Measurements from ENCODE around the gene PAQR3. TPM values are rescaled to one million over a fixed set of nuclear protein-coding genes. Genes with fewer than 3 reads are reported as not detected.
"Not testable (repeated sequence)": the region's sequence is repeated elsewhere in the genome, so short reads cannot be mapped to it uniquely, and the experiment has no call there.

PAQR3 gene
- total RNA-seq, 4 donors from 2014 or later: 15.3 to 33.2 (median 22.8) TPM

DNA sequence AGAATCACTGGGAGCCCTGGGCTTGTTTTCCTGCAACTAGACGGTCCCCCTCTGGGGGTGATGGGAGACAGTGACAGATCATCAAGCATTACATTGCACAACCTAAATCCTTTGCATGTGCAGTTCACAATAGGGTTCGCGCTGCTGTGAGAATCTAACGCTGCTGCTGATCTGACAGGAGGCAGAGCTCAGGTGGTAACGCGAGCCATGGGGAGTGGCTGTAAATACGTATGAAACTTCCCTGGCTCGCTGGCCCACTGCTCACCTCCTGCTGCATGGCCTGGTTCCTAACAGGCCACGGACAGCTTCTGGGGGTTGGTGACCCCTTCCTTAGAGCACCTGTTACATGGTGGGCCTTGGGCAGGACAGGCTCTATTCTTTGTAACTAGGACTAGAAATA is 10.4 kb downstream of the PAQR3 start:
- TF ChIP-seq POLR2A (IDR thresholded peaks at IDR 0.05) (no peak), EP300 (IDR thresholded peaks at IDR 0.05) (no peak), POLR2AphosphoS5 (IDR thresholded peaks at IDR 0.05) (no peak)
- TF ChIP-seq, protein P1, sequence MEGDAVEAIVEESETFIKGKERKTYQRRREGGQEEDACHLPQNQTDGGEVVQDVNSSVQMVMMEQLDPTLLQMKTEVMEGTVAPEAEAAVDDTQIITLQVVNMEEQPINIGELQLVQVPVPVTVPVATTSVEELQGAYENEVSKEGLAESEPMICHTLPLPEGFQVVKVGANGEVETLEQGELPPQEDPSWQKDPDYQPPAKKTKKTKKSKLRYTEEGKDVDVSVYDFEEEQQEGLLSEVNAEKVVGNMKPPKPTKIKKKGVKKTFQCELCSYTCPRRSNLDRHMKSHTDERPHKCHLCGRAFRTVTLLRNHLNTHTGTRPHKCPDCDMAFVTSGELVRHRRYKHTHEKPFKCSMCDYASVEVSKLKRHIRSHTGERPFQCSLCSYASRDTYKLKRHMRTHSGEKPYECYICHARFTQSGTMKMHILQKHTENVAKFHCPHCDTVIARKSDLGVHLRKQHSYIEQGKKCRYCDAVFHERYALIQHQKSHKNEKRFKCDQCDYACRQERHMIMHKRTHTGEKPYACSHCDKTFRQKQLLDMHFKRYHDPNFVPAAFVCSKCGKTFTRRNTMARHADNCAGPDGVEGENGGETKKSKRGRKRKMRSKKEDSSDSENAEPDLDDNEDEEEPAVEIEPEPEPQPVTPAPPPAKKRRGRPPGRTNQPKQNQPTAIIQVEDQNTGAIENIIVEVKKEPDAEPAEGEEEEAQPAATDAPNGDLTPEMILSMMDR (IDR thresholded peaks at IDR 0.05): no peak
- 95% methylated on average over 9 of the region's 9 CpGs for WGBS

GRCh38 chr4:78926826-78927225 is 12.4 kb downstream of the PAQR3 start:
- no peaks in the 10 kb centered on the region for H3K9me3 ChIP-seq
- H3K4me3 ChIP-seq: no peak overlapping the region
- H3K27ac ChIP-seq: no peak overlapping the region
- TF ChIP-seq EP300 (IDR thresholded peaks at IDR 0.05) (no peak), POLR2AphosphoS5 (IDR thresholded peaks at IDR 0.05) (no peak), POLR2A (IDR thresholded peaks at IDR 0.05) (no peak)
- TF ChIP-seq, protein P1 (IDR thresholded peaks at IDR 0.05): no peak
- H3K27me3 ChIP-seq: no peaks in the 10 kb centered on the region
- H3K4me1 ChIP-seq: no peaks in the 10 kb centered on the region
- H3K36me3 ChIP-seq: peaks cover 61% of the 10 kb centered on the region
- 63% methylated on average over 1 of the region's 1 CpG for WGBS
- no peak for DNase-seq (ENCODE audit: low spot score in 2 of 2)

More for the DNA sequence above, 10.4 kb downstream of the PAQR3 start:
- Histone ChIP-seq H3K4me1 (no peaks in the 10 kb centered on the region), H3K27me3 (no peaks in the 10 kb centered on the region), H3K27ac (no peak overlapping the region), H3K9me3 (no peaks in the 10 kb centered on the region), H3K4me3 (no peak overlapping the region), H3K36me3 (peaks cover 51% of the 10 kb centered on the region)
- DNase-seq (ENCODE audit: low spot score in 2 of 2): no peak

DNA sequence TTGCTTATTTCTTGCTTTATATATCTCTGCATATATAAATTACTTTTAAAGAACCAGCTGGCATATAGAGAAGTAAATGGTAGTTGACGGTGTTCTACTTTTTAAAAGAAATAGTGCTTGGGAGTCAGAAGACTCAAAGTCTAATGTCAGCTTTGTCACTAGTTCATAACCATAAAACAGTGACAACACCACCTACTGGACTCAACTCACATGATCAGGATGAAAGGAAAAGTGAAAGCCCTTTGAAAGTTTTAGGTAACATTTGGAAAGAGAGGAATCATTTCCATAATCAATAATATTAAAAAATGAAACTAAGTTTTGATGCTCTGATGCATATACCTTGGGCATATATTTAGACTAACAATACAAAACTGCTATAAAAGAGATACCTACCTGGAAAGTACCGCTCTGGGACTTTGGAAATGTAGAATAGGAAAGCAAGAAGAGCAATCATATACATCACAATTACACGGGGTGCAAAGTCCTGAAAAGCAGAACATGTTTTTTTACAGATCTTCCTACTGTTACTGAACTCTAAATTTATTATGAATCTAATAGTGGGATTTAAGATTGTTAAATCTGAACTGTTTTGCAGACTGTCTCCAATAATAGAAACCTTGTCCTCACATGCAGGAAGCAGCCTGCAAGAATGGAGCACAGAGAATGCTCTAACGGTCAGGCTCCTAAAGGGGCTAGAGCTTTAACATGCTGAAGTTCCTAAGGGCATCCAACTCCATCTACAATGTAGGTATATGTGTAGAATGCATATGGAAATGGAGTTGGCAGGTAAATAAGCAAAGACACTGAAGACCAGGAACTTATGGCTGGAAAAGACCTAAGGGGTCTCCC is 15.6 kb downstream of the PAQR3 start:
- no peak for DNase-seq (ENCODE audit: low spot score in 2 of 2)

DNA sequence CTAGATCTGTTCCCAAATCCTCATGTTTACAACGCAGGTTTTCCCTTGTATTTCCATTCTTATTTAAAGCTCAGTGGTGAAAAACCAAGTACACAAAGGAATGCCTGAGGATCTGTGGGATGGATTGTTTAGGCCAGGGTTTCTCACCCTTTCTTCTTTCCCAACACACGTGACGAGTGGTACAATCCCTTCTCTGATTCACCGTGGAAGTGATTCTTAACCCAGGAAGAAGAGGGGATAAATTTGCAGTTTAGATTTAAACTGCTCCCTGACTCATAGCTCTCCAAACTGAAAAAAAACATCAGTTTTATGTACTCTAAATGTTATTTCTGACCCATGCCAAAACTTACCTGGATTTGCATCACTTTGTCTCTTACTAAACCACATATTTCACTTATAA is 17.0 kb downstream of the PAQR3 start:
- Histone ChIP-seq H3K36me3 (peaks cover 40% of the 10 kb centered on the region), H3K27me3 (no peaks in the 10 kb centered on the region), H3K9me3 (no peaks in the 10 kb centered on the region), H3K4me3 (no peak overlapping the region), H3K4me1 (no peaks in the 10 kb centered on the region), H3K27ac (no peak overlapping the region)
- no peak for TF ChIP-seq POLR2AphosphoS5 (IDR thresholded peaks at IDR 0.05)
- 85% methylated on average over 4 of the region's 4 CpGs for WGBS
- no peak for DNase-seq (ENCODE audit: low spot score in 2 of 2)

More for the DNA sequence above, 15.6 kb downstream of the PAQR3 start:
- TF ChIP-seq POLR2AphosphoS5 (IDR thresholded peaks at IDR 0.05) (no peak), POLR2A (IDR thresholded peaks at IDR 0.05) (no peak), EP300 (IDR thresholded peaks at IDR 0.05) (no peak)
- TF ChIP-seq, protein P1 (IDR thresholded peaks at IDR 0.05): no peak
- WGBS: 79% methylated on average over 4 of the region's 4 CpGs
- H3K4me1 ChIP-seq: no peaks in the 10 kb centered on the region
- H3K27ac ChIP-seq: no peak overlapping the region
- H3K27me3 ChIP-seq: no peaks in the 10 kb centered on the region
- no peak overlapping the region for H3K4me3 ChIP-seq
- peaks cover 51% of the 10 kb centered on the region for H3K36me3 ChIP-seq
- H3K9me3 ChIP-seq: no peaks in the 10 kb centered on the region

DNA sequence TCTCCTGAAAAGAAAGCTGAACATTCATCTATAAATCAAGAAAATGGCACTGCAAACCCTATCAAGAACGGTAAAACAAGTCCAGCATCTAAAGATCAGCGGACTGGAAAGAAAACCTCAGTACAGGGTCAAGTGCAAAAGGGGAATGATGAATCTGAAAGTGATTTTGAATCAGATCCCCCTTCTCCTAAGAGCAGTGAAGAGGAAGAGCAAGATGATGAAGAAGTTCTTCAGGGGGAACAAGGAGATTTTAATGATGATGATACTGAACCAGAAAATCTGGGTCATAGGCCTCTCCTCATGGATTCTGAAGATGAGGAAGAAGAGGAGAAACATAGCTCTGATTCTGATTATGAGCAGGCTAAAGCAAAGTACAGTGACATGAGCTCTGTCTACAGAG is 28.6 kb downstream of the PAQR3 start:
- no peaks in the 10 kb centered on the region for H3K9me3 ChIP-seq
- no peak overlapping the region for H3K27ac ChIP-seq
- WGBS: 92% methylated on average over 2 of the region's 2 CpGs
- DNase-seq (ENCODE audit: low spot score in 2 of 2): no peak
- H3K4me3 ChIP-seq: no peak overlapping the region
- H3K36me3 ChIP-seq: peaks cover 18% of the 10 kb centered on the region
- no peaks in the 10 kb centered on the region for H3K4me1 ChIP-seq
- H3K27me3 ChIP-seq: no peaks in the 10 kb centered on the region
- TF ChIP-seq, protein P1 (IDR thresholded peaks at IDR 0.05): no peak
- TF ChIP-seq POLR2AphosphoS5 (IDR thresholded peaks at IDR 0.05) (no peak), EP300 (IDR thresholded peaks at IDR 0.05) (no peak), POLR2A (IDR thresholded peaks at IDR 0.05) (no peak)

- not testable (repeated sequence) for H3K4me3 ChIP-seq; H3K27ac ChIP-seq; H3K27me3 ChIP-seq; H3K9me3 ChIP-seq; DNase-seq (ENCODE audit: low spot score in 2 of 2); H3K4me1 ChIP-seq
- WGBS: 95% methylated on average over 6 of the region's 6 CpGs
- H3K36me3 ChIP-seq: peaks cover 18% of the 10 kb centered on the region
These were observed 30.3 kb downstream of the PAQR3 start for GRCh38 chr4:78908974-78909373.

Measured in suprapubic skin (tissue), 4 donors.